Erythroblast (primary cell): Measurements from ENCODE around the gene SYNC.
"Not testable (repeated sequence)": the region's sequence is repeated elsewhere in the genome, so short reads cannot be mapped to it uniquely, and the experiment has no call there.

Experiments used
- GATA1 ChIP-seq: IDR thresholded peaks from 2 replicates; pipeline ENCODE4 v1.6.1; 2011; ENCODE audit warnings: low read depth, mild to moderate bottlenecking, control low read depth, low read length, moderate library complexity
- POLR2A ChIP-seq: IDR thresholded peaks from 2 replicates; pipeline ENCODE4 v1.6.1; 2011; ENCODE audit warnings: mild to moderate bottlenecking, low read length

DNA sequence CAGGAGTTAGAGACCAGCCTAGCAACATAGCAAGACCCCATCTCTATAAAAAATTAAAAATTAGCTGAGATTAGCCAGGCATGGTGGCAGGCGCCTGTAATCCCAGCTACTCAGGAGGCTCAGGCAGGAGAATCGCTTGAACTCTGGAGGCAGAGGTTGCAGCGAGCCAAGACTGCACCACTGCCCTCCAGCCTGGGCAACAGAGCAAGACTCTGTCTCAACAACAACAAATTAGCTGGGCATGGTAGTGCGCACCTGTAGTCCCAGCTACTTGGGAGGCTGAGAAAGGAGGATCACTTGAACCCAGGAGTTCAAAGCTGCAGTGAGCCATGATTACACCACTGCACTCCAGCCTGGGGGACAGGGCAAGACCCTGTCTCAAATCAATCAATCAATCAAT is 72.4 kb downstream of the SYNC start:
- TF ChIP-seq POLR2A, GATA1: not testable (repeated sequence)
